Colonic mucosa (tissue), 4 donors: ENCODE results near the gene ERO1B. TPM values are rescaled to one million over a fixed set of nuclear protein-coding genes. Genes with fewer than 3 reads are reported as not detected.

Source experiments
- DNase-seq: peaks from one replicate; pipeline ENCODE4 v3.0.0-alpha.2; 2020
- H3K27ac ChIP-seq: fragments of 200-600 bp; one replicate; pipeline ENCODE4 v1.8.0; 2021
- H3K27me3 ChIP-seq: fragments of 200-600 bp; one replicate; pipeline ENCODE4 v1.8.0; 2021
- H3K36me3 ChIP-seq: fragments of 200-600 bp; one replicate; pipeline ENCODE4 v1.8.0; 2021
- H3K4me1 ChIP-seq: fragments of 200-600 bp; one replicate; pipeline ENCODE4 v1.8.0; 2021; ENCODE audit warnings: mild to moderate bottlenecking
- H3K4me3 ChIP-seq: fragments of 200-600 bp; one replicate; pipeline ENCODE4 v1.8.0; 2021
- H3K9ac ChIP-seq, 2 donors: one replicate each; pipeline ENCODE4 v1.7.0; 2013; ENCODE audit warnings: control low read depth in 2 of 2, low read depth in 2 of 2, low read length in 2 of 2
- H3K9me3 ChIP-seq: fragments of 200-600 bp; one replicate; pipeline ENCODE4 v1.8.0; 2021
- CTCF ChIP-seq: fragments of 200-600 bp; IDR thresholded peaks from one replicate; pipeline ENCODE4 v1.8.0; 2022; ENCODE audit warnings: antibody characterized with exemption, mild to moderate bottlenecking
- intact Hi-C: fragments of 100-400 bp; cut with DNase I; formaldehyde crosslinking; loops from one replicate; pipeline ENCODE4 v1.14.1; 2022
- total RNA-seq, 2 donors: library from RNA; stranded (reverse); fragmentation: NEBNext Ultra II Directional in 1 of 2; extraction: Animal tissue kit (Norgen Biotek cat#: 25700) in 1 of 2; gene quantifications; one replicate each; pipeline ENCODE4 v1.2.1, GENCODE V29; 2021
- donor health status: healthy.
- donor health status: DM: no; HTN: no; CAD: no.
- donor health status: DM: no; HTN: no; CAD: no.

Gene ERO1B
- total RNA-seq, 2 donors from 2014 or later: 2.3 to 2.7 TPM

- H3K27me3 ChIP-seq: no peaks in the 10 kb centered on the region
- no peak for DNase-seq
- H3K9ac ChIP-seq: no peak overlapping the region
- H3K27ac ChIP-seq: no peak overlapping the region
- no peak for TF ChIP-seq CTCF
- H3K4me1 ChIP-seq: no peaks in the 10 kb centered on the region
- no peaks in the 10 kb centered on the region for H3K9me3 ChIP-seq
- intact Hi-C loops: no loop called here
- no peak overlapping the region for H3K4me3 ChIP-seq
- no peaks in the 10 kb centered on the region for H3K36me3 ChIP-seq
Measured at GRCh38 chr1:236214761-236215160, 67.0 kb downstream of the ERO1B start.

GRCh38 chr1:236213534-236213933 lies 68.2 kb downstream of the ERO1B start:
- Histone ChIP-seq H3K27me3 (no peaks in the 10 kb centered on the region), H3K9ac (no peak overlapping the region), H3K4me1 (no peaks in the 10 kb centered on the region), H3K36me3 (no peaks in the 10 kb centered on the region), H3K4me3 (no peak overlapping the region), H3K9me3 (no peaks in the 10 kb centered on the region), H3K27ac (no peak overlapping the region)
- no peak for DNase-seq
- intact Hi-C loops: no loop called here
- TF ChIP-seq CTCF: no peak

GRCh38 chr1:236211815-236212214 lies 69.9 kb downstream of the ERO1B start:
- Histone ChIP-seq H3K27me3 (no peaks in the 10 kb centered on the region), H3K4me1 (no peaks in the 10 kb centered on the region), H3K36me3 (no peaks in the 10 kb centered on the region), H3K27ac (no peak overlapping the region), H3K4me3 (no peak overlapping the region), H3K9me3 (no peaks in the 10 kb centered on the region), H3K9ac (no peak overlapping the region)
- no peak for TF ChIP-seq CTCF
- intact Hi-C loops: no loop called here
- no peak for DNase-seq

- no peak overlapping the region for H3K9ac ChIP-seq
- H3K9me3 ChIP-seq: no peaks in the 10 kb centered on the region
- H3K27ac ChIP-seq: no peak overlapping the region
- TF ChIP-seq CTCF: no peak
- intact Hi-C loops: no loop called here
- H3K36me3 ChIP-seq: no peaks in the 10 kb centered on the region
- H3K27me3 ChIP-seq: no peaks in the 10 kb centered on the region
- H3K4me3 ChIP-seq: no peak overlapping the region
- no peaks in the 10 kb centered on the region for H3K4me1 ChIP-seq
- no peak for DNase-seq
Measured at GRCh38 chr1:236209713-236210112, 72.0 kb downstream of the ERO1B start.

GRCh38 chr1:236209185-236209584 lies 72.6 kb downstream of the ERO1B start:
- H3K4me1 ChIP-seq: no peaks in the 10 kb centered on the region
- intact Hi-C loops: no loop called here
- H3K27me3 ChIP-seq: no peaks in the 10 kb centered on the region
- no peak for DNase-seq
- no peaks in the 10 kb centered on the region for H3K9me3 ChIP-seq
- H3K4me3 ChIP-seq: no peak overlapping the region
- no peaks in the 10 kb centered on the region for H3K36me3 ChIP-seq
- no peak overlapping the region for H3K9ac ChIP-seq
- no peak for TF ChIP-seq CTCF
- H3K27ac ChIP-seq: no peak overlapping the region

GRCh38 chr1:236207569-236207968 lies 74.2 kb downstream of the ERO1B start:
- H3K27ac ChIP-seq: no peak overlapping the region
- intact Hi-C loops: no loop called here
- no peak for DNase-seq
- H3K36me3 ChIP-seq: no peaks in the 10 kb centered on the region
- no peaks in the 10 kb centered on the region for H3K9me3 ChIP-seq
- H3K4me1 ChIP-seq: no peaks in the 10 kb centered on the region
- H3K4me3 ChIP-seq: no peak overlapping the region
- TF ChIP-seq CTCF: no peak
- no peaks in the 10 kb centered on the region for H3K27me3 ChIP-seq
- no peak overlapping the region for H3K9ac ChIP-seq
